Glomerular endothelial cell (primary cell): ENCODE measurements around the gene CDH18. TPM values are rescaled to one million over a fixed set of nuclear protein-coding genes. Genes with fewer than 3 reads are reported as not detected.

ENCODE experiments used
- DNase-seq: peaks from one replicate; pipeline ENCODE4 v3.0.0-alpha.2; 2011; ENCODE audit warnings: low read depth, low spot score; ENCODE audit errors: extremely low read depth
- total RNA-seq: library from RNA; depleted of rRNA; stranded (reverse); fragments of >200 nt; gene quantifications from 2 replicates; pipeline ENCODE4 v1.2.3, GENCODE V29; 2015

CDH18 gene
- total RNA-seq, 1 donor from 2014 or later, result 0.41 TPM

DNA sequence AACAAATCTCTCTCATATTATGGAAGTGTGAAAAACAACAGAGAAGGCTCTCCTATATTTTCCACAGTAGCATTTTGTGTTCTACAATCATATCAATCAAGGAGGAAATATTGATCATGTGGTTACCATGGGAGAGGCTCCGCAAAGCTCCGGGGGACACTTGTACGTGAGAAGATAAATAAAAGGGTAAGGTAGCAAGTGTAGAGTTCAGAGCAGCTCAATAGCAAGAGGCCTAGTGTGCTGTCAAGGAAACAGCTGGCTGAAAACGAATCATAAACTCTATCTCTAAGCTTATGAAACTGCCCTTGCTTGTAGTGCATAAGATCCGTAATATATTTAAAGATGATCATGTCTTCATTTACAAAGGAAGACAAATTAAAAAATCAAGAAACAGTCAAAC, 57.5 kb downstream of the CDH18 start:
- no peak for DNase-seq

DNA sequence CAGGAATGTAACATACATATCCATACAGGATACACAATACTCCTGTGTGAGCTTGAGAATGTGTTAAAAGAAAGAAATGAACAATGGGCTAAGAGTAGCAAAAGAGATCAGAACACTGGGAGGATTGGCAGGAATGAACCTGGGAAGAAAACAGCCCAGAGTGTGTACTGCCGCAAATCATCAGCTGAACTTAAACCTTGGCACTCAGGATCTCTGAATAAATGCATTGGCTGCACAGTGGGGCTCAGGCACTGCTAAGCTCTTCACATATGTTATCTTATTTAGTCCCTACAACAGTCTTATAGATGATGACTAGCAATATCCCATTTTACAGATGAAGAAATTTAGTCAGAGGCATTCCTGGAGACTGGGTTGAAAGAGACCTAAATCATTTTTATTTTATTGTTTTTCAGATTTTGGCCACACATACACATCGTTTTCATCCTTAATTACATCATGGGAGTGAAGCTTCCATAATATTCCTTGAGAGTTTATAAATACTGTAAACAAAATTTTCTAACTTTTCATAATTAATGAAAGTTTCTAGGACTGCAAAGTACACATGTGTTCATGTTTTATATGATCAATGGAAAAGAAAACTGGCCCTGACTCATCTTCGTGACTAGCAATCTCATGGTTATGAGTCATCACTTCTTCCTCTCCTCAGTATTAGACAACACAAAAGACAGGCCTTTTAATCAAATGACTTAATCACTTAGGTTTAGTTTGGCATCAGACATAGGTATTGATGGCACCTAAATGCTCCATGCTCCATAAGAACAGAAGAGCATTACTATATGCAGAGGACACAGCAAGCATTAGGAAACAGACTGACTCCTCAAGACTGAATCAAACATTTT, 59.2 kb downstream of the CDH18 start:
- DNase-seq, result peak; percentile 76

DNA sequence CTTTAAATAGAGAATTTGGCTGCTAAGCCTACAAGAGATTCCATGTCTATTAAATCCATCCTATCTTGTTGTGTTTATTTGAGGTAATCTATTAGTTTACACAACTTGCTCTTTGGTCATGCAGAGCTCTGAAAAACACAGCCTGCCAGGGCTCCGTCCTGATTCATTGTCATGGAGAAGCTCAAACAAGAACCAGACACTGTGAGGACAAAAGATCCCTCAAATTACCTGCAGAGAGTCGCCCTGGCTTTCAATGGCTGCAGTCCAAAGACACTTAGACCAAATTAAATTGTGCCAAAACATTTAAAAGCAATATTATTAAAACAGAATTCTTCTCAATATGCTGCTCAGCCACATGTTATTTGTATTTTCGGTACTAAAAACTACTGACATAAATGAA, 60.1 kb downstream of the CDH18 start:
- no peak for DNase-seq

DNA sequence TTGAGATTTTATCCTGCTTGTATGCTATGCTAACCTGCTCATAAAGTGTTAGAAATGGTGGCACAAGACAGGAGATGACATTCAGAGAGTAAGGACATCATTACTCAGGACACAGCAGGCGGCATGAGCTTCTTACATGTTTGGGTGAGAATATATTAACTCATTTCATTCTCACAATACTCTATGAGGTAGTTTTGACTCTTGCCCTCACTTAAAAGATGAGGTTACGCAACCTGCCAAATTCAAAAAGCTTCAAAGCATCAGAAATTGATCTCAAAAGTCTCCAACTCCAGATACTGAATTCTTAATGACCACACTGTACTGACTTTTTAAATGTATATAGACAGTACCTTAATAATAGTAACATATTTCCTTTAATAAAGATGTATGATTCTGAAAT, 60.8 kb downstream of the CDH18 start:
- no peak for DNase-seq

DNA sequence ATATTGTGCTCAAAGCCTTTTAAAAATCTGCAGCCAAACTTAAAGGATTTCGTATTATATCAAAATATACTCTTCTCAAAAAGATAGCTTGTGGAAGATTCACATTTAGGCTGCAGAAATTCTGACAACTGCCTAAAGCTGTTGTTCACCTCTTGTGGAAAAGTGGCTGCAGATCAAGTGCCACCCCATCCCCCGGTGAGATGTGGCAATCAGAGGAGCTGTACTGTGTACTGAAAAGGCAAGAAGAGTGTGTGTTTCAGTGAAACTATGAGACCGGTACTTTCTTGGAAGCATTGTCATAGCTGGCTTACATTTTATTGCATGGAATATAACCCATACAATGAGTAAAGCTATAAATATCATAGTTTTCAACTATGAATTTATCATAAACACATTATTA, 64.3 kb downstream of the CDH18 start:
- DNase-seq, result no peak

DNA sequence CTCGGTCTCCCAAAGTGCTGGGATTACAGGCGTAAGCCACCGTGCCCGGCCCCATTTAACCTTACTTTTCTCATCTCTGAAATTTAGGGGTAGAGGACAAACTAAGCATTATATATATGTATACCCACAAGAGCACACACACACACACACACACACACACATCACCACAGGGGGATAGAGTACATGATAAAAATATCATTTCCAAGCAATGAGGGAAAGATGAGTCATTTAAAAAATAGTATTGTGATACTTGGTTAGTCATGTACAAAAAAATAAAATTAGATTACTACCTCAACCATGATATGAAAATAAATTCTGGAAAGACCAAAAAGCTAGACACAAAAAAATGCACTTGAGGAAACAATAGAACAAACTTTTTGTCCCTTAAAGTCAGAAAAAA, 67.2 kb downstream of the CDH18 start:
- DNase-seq, result no peak

DNA sequence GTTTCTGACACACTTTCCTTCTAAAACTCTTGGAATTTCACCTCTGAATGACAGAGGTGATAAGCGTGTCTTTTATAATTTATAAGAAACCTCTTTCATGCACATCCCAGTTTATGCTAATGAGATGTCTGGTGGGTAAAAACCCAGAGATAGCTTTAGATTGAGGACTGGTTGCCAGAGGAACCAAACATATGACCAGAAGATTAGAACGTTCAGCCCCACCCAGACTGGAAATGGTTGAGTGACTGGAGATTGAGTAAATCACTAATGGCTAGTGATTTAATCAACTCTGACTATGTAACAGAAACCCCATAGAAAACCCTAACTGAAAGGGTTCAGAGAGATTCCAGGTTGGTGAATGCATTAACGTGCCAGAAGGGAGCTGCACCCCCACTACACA, 69.2 kb downstream of the CDH18 start:
- no peak for DNase-seq

DNA sequence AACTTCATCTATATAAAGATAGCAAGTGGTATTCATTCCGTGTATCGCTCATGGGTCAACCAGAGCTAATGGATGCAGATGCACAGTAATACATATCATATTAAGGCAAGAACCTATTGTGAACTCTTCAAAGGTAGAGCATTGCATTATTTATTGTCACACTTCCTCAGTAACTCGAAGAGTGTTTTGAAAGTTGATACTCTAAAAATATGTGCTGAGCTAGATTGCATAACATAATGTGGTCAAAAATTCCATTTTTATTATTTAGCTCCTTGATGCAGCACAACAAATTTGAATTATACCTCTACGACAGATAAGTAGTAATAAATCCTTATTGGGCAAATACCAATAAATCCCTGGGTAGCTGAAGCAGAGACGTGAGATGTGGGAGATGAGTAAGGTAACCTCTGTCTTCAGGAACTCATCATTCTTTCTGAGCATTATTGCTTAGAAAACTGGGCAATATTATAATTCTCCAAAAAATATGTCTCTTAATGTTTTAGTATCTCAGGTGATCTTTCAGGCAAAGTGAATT, 70.3 kb downstream of the CDH18 start:
- no peak for DNase-seq

DNA sequence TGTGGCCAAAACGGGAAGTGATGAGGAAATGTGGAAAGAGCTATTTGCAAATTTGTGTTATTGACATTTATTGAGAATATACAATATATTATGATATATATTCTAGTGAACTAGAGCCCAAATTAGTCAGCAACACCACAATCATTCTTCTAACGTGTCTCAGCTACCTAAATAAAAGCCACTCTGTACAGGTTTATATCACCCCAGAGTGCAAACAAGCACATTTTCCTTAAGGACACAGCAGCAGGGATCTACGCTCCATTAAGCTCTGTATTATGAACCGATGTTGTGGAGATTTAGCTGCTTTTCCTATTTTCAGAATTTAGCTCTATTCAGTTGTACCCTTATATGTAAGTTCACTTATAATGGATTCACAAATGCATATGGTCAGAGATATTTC, 77.9 kb downstream of the CDH18 start:
- DNase-seq, result no peak

DNA sequence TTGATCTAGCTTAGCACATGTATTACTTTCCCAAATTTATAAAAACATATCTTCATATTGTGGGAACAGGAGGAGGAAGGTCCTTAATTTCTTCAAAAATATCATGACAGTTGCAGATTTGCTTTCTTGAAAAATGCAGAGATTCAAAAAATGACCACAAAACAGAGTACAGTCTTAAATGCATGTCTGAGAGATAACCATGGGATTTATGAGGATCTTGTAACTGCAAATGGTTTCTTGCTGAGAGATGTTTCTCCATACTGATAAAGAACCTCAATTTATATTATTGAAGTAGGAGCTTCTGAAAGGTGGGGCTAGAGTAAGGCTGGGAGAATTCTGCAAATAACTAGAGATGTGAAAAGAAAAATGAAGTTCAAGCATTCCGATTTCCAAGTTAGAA, 83.2 kb downstream of the CDH18 start:
- no peak for DNase-seq

DNA sequence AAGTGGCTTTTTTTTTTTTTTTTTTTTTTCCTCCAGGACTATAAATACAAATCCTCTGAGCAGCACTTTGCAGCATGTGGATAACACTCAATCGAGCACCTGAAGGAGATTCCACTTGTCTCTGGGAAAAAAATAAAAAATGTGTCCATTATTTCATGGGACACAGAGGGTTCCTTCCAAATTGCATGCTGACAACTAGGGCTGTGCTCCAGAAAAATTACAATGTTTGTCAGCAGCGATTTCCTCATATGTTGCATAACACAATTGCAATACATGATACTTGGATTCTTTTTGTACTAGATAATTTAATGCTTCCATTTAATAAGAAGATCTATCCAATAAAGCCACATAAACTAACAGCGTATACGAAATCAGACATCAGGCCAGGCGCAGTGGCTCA, 84.4 kb downstream of the CDH18 start:
- DNase-seq, result no peak

DNA sequence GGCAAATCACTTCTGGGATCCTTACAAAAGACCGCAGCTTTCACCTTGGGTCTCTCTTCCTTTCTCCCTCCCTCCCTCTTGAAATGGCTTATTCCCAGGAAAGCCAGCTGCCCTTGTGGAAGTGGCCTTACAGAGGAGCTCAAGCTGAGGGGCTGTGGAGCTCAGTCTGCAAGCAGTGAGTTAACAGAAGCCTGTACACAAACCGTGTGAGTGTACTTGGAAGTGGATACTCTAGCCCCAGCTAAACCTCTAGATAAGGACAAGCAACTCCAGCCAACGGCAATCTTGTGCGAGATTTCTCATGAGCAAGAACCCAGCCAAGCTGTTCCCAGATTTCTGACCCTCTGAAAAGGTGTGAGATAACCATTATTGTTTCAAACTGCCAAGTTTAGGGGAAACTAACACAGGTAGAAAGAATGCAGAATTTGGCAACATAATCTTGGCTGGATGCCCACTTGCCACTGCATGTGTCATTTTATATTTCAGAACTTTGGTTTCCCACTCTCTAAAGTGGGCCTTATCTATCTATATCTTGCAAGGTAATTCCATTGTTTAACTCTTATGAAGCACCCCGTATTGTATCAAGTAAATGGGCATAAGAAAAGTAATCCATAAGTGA, 85.6 kb downstream of the CDH18 start:
- no peak for DNase-seq

DNA sequence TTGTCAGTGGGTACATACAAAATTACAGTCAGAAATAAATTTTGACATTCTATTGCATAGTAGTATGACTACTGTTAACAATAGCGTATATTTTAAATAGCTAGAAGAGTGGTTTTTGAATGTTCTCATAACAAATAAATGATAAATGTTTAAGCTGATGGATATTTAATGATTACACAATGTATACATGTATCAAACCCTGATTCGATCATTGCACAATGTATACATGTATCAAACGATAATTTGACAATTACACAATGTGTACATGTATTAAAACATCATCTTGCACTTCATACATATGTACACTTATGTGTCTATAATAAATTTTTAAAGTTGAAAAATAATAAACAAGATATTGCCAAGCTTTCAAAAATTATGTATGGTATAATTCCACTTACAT, 87.7 kb downstream of the CDH18 start:
- no peak for DNase-seq

DNA sequence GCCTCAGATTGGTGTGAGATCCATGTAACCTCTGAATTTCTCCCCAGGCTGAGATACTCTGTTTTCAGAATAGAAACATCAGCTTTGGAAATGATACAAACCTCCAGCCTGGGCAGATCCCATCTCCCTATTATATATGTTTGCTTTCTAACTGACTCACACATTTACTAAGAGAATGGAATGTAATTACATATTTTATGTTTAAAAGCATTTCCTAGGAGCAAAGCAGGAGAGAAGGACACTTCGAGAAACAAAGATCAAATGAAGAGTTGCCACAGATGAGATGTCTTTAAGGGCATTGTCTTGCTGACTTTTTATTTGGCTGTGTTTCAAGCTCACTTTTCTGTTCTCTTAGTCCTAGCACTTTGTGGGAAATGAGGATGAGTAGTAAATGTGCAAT, 96.3 kb downstream of the CDH18 start:
- DNase-seq, result no peak

DNA sequence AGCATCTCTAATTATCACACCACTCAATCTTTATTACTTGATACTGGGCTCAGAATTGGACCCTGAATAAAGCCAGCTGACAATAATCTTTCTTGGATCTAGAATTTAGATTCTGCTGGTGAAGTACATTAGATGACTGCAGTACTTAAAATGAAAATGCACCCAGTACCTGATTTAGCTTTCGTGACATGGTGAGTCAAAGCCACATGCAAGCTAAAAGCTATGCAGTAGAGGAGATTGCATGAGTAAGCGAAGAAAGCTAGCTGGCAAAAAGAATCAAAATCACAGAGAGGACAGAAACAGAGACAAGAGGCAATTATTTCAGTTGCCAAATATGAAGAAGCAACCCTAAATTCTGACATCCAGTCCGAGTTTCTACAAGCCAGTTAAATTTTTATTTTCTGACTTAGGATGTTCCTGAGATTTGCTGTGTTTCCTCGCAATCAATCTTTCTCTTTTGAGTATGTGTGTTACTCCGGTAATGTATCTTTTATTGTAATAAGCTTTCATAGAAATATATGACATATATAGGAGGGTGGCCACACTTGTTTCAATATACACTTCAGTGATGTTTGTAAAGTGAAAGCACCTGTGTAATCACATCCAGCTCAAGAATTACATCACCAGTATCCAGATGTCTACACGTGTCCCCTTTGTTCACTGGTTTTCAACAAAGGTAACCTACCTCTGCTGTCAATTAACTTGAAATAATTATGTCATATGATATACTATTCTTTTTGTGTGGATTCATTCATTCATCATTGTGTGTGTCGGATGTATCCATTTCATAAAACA, 101.7 kb downstream of the CDH18 start:
- DNase-seq, result no peak

DNA sequence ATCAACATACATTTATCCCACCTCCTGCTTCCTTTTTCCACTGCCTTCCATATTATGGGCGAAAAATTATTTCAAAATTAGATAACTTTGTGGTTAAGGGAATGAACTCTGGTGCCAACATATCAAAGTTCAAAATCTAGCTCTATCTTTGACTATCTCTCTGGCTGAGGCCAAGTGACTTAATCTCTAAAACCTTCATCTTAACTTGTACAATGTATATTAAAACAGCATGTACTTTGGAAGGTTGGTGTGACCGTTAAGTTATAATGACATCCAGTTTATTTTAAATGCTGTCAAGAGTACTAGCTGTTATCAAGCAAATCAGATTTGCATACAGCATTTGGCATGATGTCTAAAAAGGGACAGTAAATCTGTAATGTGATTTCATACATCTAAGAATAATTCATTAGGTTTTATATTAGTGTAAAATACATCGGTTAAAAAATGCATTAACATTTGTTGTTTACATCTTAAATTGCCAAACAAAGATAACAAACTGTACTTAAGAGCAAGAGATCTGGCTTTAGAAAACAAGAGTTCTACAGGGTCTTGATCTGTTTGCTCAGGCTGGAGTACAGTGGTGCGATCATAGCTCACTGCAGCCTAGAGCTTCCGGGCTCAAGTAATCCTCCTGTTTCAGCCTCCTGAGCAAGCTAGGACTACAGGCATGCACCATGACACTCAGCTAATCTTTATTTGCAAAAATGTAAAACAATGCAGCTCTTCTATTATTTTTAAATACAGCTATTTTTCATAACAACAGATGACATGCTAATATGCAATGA, 102.8 kb downstream of the CDH18 start:
- DNase-seq, result no peak

DNA sequence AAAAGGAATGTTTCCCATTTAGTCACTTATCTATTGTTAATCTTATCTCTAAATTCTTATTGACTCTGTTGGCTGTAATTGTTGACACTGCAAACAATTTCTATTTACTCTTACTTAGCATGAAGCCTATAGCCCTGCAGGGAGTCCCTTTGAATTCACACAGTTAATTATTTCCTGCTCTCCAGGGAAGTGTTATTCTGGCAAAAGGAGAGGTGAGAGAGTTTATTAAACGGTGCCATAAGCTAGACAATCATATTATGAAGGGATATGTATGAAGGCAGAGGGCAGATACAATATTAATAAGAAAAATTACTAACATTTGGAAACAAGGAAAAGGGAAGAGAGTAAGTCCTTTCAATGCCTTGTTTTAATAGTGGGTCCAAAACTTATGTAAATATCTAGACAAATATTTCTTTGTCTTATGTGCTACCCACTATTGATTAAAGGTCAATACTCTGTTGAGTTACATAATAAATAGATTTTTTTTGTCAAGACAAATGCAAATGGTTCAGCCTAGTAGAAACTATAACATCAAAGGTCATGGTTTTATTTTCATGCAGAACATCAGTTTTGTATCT, 107.1 kb downstream of the CDH18 start:
- no peak for DNase-seq

DNA sequence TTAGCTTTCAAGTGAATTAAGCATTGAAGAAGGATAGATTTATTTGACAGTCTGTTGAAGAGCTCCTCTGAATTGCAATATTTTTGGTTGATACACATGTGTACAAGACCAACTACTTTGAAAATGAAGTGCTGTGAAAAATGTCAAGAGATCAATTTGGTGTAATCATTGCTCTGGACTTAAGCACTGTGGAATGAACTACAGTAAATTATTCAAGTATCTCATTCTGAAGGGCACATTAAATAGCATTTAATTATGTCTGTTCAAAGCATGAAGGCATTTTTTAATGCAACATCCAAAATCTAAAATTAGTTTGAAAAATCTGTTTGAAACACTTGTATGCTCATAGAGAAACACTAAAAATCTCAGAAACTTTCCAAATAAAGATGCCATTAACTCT, 107.5 kb downstream of the CDH18 start:
- DNase-seq, result no peak

DNA sequence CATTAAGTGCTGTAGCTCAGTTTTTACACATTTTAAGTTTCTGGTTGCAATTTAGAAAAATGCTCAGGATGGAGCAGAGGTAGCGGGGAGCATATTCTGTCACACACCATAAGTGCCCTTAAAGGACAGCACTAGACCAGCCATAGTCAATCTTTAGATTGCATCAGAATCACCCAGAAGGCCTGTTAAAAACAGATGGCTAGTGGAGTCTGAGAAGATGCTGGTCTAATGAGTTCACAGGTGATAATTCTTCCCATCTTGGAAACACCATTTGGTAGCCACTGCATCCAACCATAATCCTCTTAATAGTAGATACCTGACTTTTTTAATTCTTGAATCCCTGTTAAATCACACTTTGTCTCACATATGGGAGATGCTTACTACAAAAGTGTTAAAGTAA, 113.2 kb downstream of the CDH18 start:
- DNase-seq, result no peak

DNA sequence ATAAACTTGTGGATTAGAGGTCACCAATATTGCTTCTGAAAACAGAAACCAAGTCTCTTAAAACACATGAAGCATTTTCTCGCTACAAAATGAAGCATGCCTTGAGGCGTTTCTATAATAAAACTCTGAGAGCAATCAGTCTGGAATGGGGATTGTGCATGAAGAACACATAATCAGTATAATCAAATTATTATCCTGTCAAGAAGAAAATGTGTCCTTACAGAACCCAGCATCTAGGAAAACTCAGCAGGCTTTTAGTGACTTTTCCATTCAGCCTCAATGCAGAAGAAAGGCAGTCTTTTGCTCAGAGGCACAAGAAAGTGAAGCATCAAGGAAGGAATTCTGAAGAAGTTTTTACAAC, 121.9 kb downstream of the CDH18 start:
- DNase-seq, result no peak
